H1 (cell line): ENCODE results near the gene ELFN2.

Source experiments
- ATF3 ChIP-seq: IDR thresholded peaks from 2 replicates; pipeline ENCODE4 v1.6.1; 2011; ENCODE audit warnings: low read depth, mild to moderate bottlenecking, low read length; ENCODE audit not compliant: insufficient read depth
- CTCF ChIP-seq, 3 experiments: IDR thresholded peaks; 1 replicate in 2 of 3; 2 replicates in 1 of 3; pipeline versions ENCODE4 v1.5.1 to v1.6.1; 2011; ENCODE audit warnings: low read length in 3 of 3, mild to moderate bottlenecking in 3 of 3, inconsistent platforms in 2 of 3, low read depth in 1 of 3, moderate library complexity in 1 of 3; ENCODE audit not compliant: insufficient read depth in 1 of 3; ENCODE audit errors: control extremely low read depth in 1 of 3
- POLR2A ChIP-seq, 2 experiments: IDR thresholded peaks; 1 replicate in 1 of 2; 2 replicates in 1 of 2; pipeline ENCODE4 v1.6.1; 2011; ENCODE audit warnings: low read depth in 2 of 2, low read length in 2 of 2, mild to moderate bottlenecking in 2 of 2; ENCODE audit errors: control extremely low read depth in 1 of 2
- POLR2AphosphoS5 ChIP-seq: IDR thresholded peaks from 2 replicates; pipeline ENCODE4 v1.6.1; 2011; ENCODE audit warnings: low read depth, low read length
- SP4 ChIP-seq: IDR thresholded peaks from 2 replicates; pipeline ENCODE4 v1.6.1; 2012; ENCODE audit warnings: low read length, inconsistent platforms
- TEAD4 ChIP-seq: IDR thresholded peaks from 2 replicates; pipeline ENCODE4 v1.6.1; 2012; ENCODE audit warnings: low read depth, low read length, inconsistent platforms, mixed read lengths

- TF ChIP-seq ATF3 (no peak), CTCF (IDR thresholded peaks at IDR 0.05; ENCODE audit: control extremely low read depth in 1 of 3, insufficient read depth in 1 of 3, low read depth in 1 of 3, low read length in 3 of 3) (no peak), SP4 (no peak), POLR2A (IDR thresholded peaks at IDR 0.05; ENCODE audit: control extremely low read depth in 1 of 2, low read depth in 2 of 2, low read length in 2 of 2) (no peak), TEAD4 (no peak), POLR2AphosphoS5 (no peak)
Measured at GRCh38 chr22:37369483-37369882, 57.8 kb downstream of the ELFN2 start.
